Epithelial cell of prostate (primary cell): Measurements from ENCODE around the gene CD34.
"Not testable (repeated sequence)": the region's sequence is repeated elsewhere in the genome, so short reads cannot be mapped to it uniquely, and the experiment has no call there.

Source experiments
- DNase-seq: peaks from one replicate; pipeline ENCODE4 v3.0.0-alpha.2; 2011; ENCODE audit warnings: low read depth, low spot score
- H3K27ac ChIP-seq: fragments of 450-650 bp; 2 replicates; pipeline ENCODE4 v1.5.1; 2017; ENCODE audit warnings: mild to moderate bottlenecking

Gene CD34

GRCh38 chr1:207878939-207879338, 32.0 kb downstream of the CD34 start:
- DNase-seq, result no peak
- no peak overlapping the region for H3K27ac ChIP-seq

DNA sequence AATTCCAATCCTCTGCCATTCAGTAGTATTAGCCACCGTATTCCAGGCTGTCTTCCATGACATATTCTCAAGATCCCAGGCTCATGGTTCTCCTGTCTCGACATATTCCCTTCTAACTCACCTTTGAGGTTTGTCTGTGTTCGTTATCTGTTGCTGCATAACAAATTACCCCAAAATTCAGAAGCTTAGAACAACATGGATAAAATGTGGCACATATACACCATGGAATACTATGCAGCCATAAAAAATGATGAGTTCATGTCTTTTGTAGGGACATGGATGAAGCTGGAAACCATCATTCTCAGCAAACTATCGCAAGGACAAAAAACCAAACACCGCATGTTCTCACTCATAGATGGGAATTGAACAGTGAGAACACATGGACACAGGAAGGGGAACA, 33.0 kb downstream of the CD34 start:
- H3K27ac ChIP-seq, DNase-seq: not testable (repeated sequence)

DNA sequence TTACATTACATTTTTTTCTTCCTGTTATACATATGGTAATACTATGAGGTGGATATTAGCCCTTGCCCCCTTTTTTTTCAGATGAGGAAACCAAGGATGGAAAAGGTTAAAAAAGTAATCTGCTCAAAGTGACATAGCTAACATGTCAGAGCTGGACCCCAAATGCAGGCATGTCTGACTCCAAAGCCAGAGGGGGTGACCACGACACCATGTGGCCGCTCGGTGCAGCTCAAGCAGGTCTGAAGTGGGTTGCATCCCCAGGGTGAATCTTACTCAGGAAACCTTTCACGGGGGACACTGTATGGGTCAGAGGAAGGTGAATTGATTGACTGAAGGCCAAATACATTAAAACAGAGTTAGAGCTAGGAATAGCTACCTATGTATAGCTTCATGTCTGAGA, 34.8 kb downstream of the CD34 start:
- no peak for DNase-seq
- no peak overlapping the region for H3K27ac ChIP-seq

- no peak for DNase-seq
Measured at GRCh38 chr1:207875532-207875931, 35.4 kb downstream of the CD34 start.

DNA sequence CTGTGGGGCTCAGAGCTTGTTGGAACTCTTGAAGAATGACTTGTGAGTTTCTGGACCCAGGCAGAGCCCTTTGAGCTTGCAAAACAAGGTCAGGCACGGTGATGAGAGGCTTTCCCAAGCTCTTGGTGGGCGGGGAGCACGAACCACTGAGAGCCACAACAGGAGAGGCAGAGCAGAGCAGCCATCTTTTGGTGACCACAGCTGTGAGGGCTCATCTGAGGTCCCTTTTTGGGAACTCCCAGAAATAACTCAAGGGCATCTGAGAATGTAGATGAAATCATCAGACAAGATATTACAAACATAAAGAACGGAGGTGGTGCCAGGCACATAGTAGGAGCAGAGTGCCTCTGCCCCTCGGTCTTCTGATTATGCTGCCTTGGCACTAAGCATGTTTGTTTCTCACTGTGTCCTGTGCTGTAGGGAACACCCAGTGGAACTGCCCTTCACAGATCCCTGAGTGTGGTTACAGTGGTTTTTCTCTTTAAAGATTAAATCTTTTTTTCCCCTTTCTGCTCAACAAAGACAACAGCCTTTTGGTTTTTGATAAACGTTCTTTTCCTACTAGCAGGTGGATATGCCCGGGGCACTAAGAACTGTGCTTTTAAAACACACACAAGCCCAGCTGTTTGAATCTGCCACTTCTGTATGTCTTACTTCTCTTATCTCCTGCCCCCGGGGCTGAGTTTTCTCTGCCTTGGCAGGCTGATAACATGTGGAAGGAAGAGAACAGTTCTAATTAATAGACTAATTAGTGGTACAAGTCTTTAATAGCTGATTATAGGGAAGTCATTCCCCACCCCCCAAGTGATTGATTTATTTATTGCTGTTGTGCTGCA, 37.7 kb downstream of the CD34 start:
- H3K27ac ChIP-seq, result no peak overlapping the region
- no peak for DNase-seq

More at GRCh38 chr1:207875532-207875931, 35.4 kb downstream of the CD34 start:
- no peak overlapping the region for H3K27ac ChIP-seq

DNA sequence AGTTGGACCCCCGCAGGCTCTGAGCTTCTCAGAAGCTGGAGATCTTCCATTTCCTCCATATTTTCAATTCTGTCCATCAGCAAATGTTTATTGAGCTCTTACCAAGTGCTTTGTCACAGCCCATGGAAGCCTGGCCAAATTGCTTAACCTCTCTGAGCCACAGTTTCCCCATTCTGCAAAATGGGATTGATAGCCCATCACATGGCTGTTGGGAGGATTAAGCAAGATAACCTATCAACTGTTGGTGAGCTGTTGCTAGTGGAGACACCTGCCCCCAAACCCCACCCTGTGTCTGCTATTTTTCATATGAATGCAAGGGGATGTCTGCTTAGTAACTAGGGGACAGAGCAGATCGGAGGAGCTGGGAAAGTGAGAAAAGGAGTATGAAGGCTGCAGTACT, 38.3 kb downstream of the CD34 start:
- H3K27ac ChIP-seq, result no peak overlapping the region
- no peak for DNase-seq

GRCh38 chr1:207871117-207871649, 39.7 kb downstream of the CD34 start:
- H3K27ac ChIP-seq, result no peak overlapping the region
- no peak for DNase-seq

DNA sequence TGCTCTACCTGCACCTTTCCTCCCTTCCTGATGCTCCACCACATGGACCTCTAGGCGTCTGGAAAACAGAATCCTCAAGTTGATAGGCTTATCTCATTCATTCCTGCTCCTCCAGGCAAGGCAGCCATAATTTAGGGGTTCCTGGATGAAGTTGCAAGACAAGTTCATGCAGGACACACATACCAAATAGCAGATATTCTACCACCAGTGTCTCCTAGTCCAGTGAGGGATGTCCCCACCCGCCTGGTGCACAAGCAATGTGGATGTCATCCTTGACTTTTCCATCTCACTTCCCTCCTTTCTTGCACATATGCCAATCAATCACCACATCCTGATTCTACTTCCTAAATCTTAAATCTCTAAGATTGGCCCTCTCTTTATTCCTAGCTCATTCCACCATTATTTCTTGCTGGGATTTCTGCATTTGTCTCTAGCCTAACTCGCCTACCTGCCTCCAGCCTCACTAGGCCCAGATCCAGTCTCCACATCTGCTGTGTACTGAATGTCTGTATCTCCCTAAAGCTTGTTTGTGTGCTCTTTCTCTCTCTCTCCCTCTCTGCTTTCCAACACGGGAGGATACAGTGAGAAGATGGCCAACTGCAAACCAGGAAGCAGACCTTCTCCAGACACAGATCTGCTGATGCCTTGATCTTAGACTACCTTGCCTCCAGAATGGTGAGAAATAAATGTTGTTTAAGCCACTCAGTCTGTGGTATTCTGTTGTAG, 40.5 kb downstream of the CD34 start:
- no peak overlapping the region for H3K27ac ChIP-seq
- no peak for DNase-seq

DNA sequence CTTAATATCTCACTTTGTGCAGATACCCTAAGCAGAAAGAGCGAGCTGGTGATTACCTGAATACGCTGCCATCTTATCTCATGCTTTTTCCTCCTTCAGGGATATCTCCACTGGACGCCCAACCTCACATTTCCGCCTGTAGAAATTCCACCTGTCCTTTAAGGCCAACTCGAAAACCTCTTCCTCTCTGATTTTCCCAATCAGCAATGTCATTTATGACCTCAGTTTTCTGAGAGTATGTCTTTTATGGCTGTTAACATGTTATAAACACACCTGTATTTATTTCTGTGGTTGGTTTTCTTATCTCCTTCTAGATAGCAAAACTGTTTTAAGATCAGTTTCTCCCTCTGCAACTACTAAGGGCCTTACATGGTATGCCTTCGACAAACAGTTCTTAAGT, 41.1 kb downstream of the CD34 start:
- H3K27ac ChIP-seq, result peak overlapping the region; percentile 82
- DNase-seq, result no peak

- no peak for DNase-seq
- peak overlapping the region; percentile 82 for H3K27ac ChIP-seq
Measured at GRCh38 chr1:207868774-207869721, 41.9 kb downstream of the CD34 start.

DNA sequence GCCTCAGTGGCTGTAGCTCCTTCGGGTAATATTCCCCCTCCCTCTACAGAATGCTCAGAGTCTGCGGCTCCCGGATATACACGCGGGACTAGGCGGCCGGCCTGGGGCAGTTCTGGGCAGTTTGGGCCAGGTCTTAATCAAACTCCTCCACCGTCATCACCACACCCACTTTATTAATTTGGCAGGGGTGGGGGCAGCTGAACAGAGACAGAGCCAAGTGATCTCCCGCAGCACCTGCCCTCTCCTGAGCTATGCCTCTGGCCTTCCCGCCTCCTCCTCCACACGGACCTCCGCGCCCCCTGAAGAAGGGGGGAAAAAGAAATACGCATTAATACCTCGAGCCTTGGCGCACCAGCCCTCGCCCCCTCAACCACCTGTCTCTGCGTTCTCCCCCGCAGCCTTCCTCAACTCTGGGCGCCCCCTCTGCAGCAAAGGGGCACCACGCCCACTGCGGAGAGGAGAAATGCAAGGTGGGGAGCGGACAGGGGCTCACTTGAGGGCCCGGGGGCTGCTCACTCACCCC, 42.6 kb downstream of the CD34 start:
- H3K27ac ChIP-seq, result peak overlapping the region; percentile 82
- DNase-seq, result no peak

GRCh38 chr1:207867136-207868109, 43.5 kb downstream of the CD34 start:
- H3K27ac ChIP-seq, result peak overlapping the region; percentile 82
- DNase-seq, result no peak

DNA sequence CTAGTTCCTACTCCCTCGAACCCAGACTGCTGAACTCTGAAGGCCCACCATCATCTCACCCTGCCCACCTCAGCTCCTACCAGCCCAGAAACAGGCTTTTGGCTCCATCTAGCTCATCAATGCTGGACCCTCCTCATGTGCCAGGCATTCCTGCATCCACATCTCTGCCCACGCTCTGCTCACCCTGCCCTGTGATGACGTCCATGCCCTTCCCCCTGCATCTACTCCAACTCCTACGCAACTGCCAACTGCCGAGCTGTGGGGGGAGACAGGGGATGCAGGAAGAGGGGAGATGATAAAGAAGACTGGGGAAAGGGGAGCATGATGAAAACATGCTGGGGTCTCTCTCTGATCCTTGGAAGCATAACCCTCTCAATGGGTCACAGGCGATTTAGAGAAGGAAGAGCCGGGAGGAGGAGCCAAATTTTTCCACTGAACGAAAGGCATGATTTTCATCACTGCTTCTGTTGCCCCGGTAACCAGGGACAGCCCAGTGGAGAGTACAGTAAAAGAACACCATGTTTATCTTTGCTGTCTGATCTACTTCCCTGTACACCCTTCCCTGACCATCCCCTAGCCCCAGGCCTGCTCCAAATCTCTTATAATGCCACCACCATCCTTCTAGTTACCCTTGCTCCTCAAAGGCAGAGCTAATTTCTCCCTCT, 44.3 kb downstream of the CD34 start:
- H3K27ac ChIP-seq, result peak overlapping the region; percentile 82
- no peak for DNase-seq

- no peak for DNase-seq
- H3K27ac ChIP-seq, result peak overlapping the region; percentile 82
Measured at GRCh38 chr1:207863893-207864535, 46.9 kb downstream of the CD34 start.

GRCh38 chr1:207862241-207862787, 48.6 kb downstream of the CD34 start:
- no peak for DNase-seq
- peak overlapping the region; percentile 82 for H3K27ac ChIP-seq

DNA sequence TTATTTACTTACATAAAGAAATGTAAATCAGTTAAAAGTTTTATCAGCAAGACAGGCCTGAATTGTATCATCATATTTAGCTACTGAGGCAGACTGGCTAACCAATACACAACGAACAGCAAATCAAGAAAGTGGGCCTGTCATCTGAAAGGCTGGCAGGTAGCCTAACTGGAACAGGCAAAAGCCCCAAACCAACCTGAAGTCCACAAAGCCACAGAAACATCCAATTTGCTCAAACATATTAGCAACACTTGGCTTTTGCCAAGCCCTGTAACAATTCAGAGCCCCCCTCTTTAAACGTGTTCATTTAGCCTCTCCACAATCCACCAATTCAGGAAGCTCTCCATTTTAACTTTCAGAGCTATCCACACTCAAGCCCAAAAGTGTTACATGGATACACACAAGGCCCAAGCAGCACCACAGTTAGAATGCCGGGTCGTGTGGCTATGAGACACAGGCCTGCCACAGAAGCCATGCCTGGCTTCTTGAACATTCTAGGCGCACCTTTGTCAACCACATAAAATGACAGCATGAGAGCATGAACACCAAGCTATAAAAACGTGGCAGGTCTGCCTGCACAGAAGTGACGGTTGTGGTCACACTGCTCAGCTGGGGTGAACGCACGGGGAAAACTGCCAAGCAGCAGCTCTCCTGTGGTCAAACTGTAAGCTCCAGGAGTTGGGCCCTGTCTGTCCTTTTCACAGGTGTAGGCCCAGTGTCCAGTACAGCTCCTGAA, 49.3 kb downstream of the CD34 start:
- H3K27ac ChIP-seq, result peak overlapping the region; percentile 82
- DNase-seq, result no peak

GRCh38 chr1:207860531-207860930, 50.4 kb downstream of the CD34 start:
- no peak overlapping the region for H3K27ac ChIP-seq

More at GRCh38 chr1:207860531-207860930, 50.4 kb downstream of the CD34 start:
- DNase-seq, result no peak
